Activated CD4-positive, alpha-beta T cell treated with anti-CD3 and anti-CD28 coated beads for 36 hours (primary cell): Measurements from ENCODE around the gene TMEM267. TPM values are rescaled to one million over a fixed set of nuclear protein-coding genes. Genes with fewer than 3 reads are reported as not detected.
A peak's percentile ranks its signal among the peaks of the same experiment; 100 is the strongest.

ENCODE experiments used
- ATAC-seq: fragments of 200-7000 bp; cut with Tn5 transposase; one replicate; pipeline ENCODE4 v1.10.0; 2021; ENCODE audit warnings: mild to moderate bottlenecking, moderate library complexity
- CTCF ChIA-PET: fragments of 350-600 bp; sonication (Branson Sonifier 250); formaldehyde crosslinking; loops from one replicate; lab custom pipeline; 2021; ENCODE audit warnings: antibody characterized with exemption; lab: Charles Lee
- POLR2A ChIA-PET: fragments of 350-600 bp; sonication (Branson Sonifier 250); formaldehyde crosslinking; loops from one replicate; lab custom pipeline; 2021; ENCODE audit warnings: antibody characterized with exemption, inconsistent platforms; lab: Charles Lee
- DNase-seq: peaks from one replicate; pipeline ENCODE4 v3.0.0-alpha.2; 2020
- H3K27ac Mint-ChIP-seq: one replicate; pipeline ENCODE4 v1.8.0; 2021; ENCODE audit warnings: mixed read lengths
- H3K27me3 Mint-ChIP-seq: one replicate; pipeline ENCODE4 v1.8.0; 2021; ENCODE audit warnings: mixed read lengths
- H3K36me3 Mint-ChIP-seq: one replicate; pipeline ENCODE4 v1.8.0; 2021; ENCODE audit warnings: low read depth, mixed read lengths
- H3K4me1 Mint-ChIP-seq: one replicate; pipeline ENCODE4 v1.8.0; 2021; ENCODE audit warnings: mixed read lengths
- H3K4me3 Mint-ChIP-seq: one replicate; pipeline ENCODE4 v1.8.0; 2021; ENCODE audit warnings: mild to moderate bottlenecking, moderate library complexity, mixed read lengths
- H3K9me3 Mint-ChIP-seq: one replicate; pipeline ENCODE4 v1.8.0; 2021; ENCODE audit warnings: low read depth, mixed read lengths
- intact Hi-C, 2 experiments: fragments of 100-400 bp; cut with DNase I in 1 of 2; cut with micrococcal nuclease in 1 of 2; formaldehyde crosslinking; loops; one replicate each; pipeline versions ENCODE4 v1.14.2 to v1.15.1; 2022 to 2024; cut with DNase I, micrococcal nuclease
- total RNA-seq, 2 experiments: library from RNA; stranded (reverse); gene quantifications; one replicate each; pipeline ENCODE4 v1.2.3, GENCODE V29; 2021

TMEM267 gene
- total RNA-seq, 2 experiments from 2014 or later = 15.7 to 17.1 TPM

DNA sequence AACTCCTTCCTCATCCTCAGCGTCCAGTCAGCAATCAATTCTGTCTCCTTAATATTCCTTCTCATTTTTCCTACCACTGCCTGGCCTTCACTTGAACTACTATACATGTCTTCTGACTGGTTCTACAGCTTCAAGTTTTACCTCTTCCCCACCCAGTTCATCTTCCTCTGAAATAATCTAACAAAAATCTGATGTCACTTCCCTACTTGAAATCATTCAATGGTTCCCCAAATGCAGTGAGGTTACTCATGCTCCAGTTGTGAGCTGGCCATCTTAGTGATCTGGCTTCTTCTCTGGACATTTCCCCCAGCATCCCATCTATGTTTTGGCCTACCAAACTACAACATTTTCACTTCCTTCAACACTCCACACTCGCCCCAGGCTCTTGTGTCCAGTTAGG, 14.9 kb upstream of the TMEM267 start:
- POLR2A ChIA-PET = no interaction called here
- Mint-ChIP-seq H3K9me3 (no peaks in the 10 kb centered on the region), H3K36me3 (peaks cover 29% of the 10 kb centered on the region), H3K4me1 (no peaks in the 10 kb centered on the region), H3K27me3 (no peaks in the 10 kb centered on the region), H3K27ac (no peak overlapping the region), H3K4me3 (no peak overlapping the region)
- intact Hi-C loops = no loop called here
- CTCF ChIA-PET = interaction anchor here (0.7 to 2.6 kb wide), 2 partner anchors 14 to 248 kb away, joined by 4 to 10 read pairs; partner anchors contain the start of gene TMEM267
- no peak for ATAC-seq
- DNase-seq = no peak

DNA sequence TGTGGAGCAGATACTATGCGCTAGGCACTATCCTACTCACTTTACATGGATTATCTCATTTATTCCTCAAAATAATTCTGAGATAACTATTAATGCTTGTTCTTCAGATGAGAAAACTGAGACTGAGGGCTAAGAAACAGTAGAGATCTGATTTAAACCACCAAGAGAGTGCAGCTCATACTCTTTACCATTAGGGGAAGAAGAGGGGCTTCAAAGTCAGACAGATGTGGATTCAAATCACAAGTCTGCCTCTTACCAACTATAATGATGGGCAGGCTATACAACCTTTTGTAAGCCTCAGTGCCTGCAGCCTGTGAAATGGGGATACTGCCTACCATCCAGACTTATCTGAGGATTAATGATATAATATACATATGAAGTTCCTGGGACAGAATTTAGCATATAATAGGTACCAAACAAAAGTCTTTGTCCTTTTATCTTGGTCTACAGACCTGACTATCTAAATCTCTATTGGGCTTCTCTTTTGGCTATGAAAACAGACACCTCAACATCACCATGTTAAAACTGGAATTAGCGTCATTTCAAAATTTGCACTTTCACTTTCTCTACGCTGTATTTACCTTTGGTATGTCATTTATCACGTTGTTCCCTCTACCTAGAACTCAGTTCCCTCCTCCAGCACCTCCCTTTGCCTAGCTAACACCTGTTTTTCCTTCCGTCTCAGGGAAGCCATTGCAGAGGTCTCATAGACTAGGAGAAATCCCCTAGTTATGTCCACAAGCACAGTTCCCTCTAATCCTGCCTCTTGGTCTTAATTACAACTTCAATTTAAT, 13.8 kb upstream of the TMEM267 start:
- Mint-ChIP-seq H3K27me3 (no peaks in the 10 kb centered on the region), H3K9me3 (no peaks in the 10 kb centered on the region), H3K4me3 (no peak overlapping the region), H3K4me1 (no peaks in the 10 kb centered on the region), H3K27ac (no peak overlapping the region), H3K36me3 (peaks cover 22% of the 10 kb centered on the region)
- ChIA-PET CTCF (interaction anchor here (0.5 kb wide), 1 partner anchor 165 kb away, joined by 4 read pairs; no protein-coding TSS in a partner anchor), POLR2A (no interaction called here)
- intact Hi-C loops = no loop called here
- ATAC-seq = no peak
- no peak for DNase-seq

GRCh38 chr5:43491326-43491725, 7.7 kb upstream of the TMEM267 start:
- no peak overlapping the region for H3K4me3 Mint-ChIP-seq
- DNase-seq = no peak
- H3K9me3 Mint-ChIP-seq = no peaks in the 10 kb centered on the region
- POLR2A ChIA-PET = no interaction called here
- peaks cover 4% of the 10 kb centered on the region for H3K4me1 Mint-ChIP-seq
- CTCF ChIA-PET = no interaction called here
- H3K27me3 Mint-ChIP-seq = no peaks in the 10 kb centered on the region
- peaks cover 30% of the 10 kb centered on the region for H3K36me3 Mint-ChIP-seq
- no peak for ATAC-seq
- H3K27ac Mint-ChIP-seq = no peak overlapping the region
- intact Hi-C loops = no loop called here

- no peak overlapping the region for H3K4me3 Mint-ChIP-seq
- CTCF ChIA-PET = interaction anchor here (0.7 to 3.0 kb wide), 9 partner anchors 8 to 536 kb away, joined by 3 to 26 read pairs (median 4); partner anchors contain the start of gene C5orf34
- H3K4me1 Mint-ChIP-seq = peaks cover 31% of the 10 kb centered on the region
- DNase-seq (no peak), ATAC-seq (no peak)
- H3K36me3 Mint-ChIP-seq = peaks cover 39% of the 10 kb centered on the region
- intact Hi-C loops = loop anchor here in 1 of 2 experiments (10.0 kb wide), 1 partner anchor 362 kb away; the partner anchor contains the start of gene ZNF131
- H3K27me3 Mint-ChIP-seq = no peaks in the 10 kb centered on the region
- H3K9me3 Mint-ChIP-seq = no peaks in the 10 kb centered on the region
- H3K27ac Mint-ChIP-seq = peak overlapping the region; percentile 100
- POLR2A ChIA-PET = no interaction called here
Measured at GRCh38 chr5:43486353-43486752, 2.7 kb upstream of the TMEM267 start.

GRCh38 chr5:43485406-43485805, 1.7 kb upstream of the TMEM267 start:
- ATAC-seq = peak; percentile 27
- Mint-ChIP-seq H3K4me1 (peaks cover 35% of the 10 kb centered on the region), H3K27ac (peak overlapping the region; percentile 100), H3K36me3 (peaks cover 41% of the 10 kb centered on the region), H3K4me3 (peak overlapping the region; percentile 59), H3K9me3 (no peaks in the 10 kb centered on the region), H3K27me3 (no peaks in the 10 kb centered on the region)
- ChIA-PET CTCF (interaction anchor here (0.5 to 3.0 kb wide), 12 partner anchors 18 to 535 kb away, joined by 3 to 26 read pairs (median 6); partner anchors contain the start of genes C5orf34 and HMGCS1), POLR2A (interaction anchor here (0.6 to 2.8 kb wide), 7 partner anchors 25 to 419 kb away, joined by 4 to 34 read pairs (median 7); partner anchors contain the start of genes HMGCS1 and NNT)
- intact Hi-C loops = loop anchor here (2.0 to 10.0 kb wide), 5 partner anchors 89 to 411 kb away; partner anchors contain the start of genes NNT (in 1 of the 2) and ZNF131 (in 1 of the 2)
- peak; percentile 30 for DNase-seq

DNA sequence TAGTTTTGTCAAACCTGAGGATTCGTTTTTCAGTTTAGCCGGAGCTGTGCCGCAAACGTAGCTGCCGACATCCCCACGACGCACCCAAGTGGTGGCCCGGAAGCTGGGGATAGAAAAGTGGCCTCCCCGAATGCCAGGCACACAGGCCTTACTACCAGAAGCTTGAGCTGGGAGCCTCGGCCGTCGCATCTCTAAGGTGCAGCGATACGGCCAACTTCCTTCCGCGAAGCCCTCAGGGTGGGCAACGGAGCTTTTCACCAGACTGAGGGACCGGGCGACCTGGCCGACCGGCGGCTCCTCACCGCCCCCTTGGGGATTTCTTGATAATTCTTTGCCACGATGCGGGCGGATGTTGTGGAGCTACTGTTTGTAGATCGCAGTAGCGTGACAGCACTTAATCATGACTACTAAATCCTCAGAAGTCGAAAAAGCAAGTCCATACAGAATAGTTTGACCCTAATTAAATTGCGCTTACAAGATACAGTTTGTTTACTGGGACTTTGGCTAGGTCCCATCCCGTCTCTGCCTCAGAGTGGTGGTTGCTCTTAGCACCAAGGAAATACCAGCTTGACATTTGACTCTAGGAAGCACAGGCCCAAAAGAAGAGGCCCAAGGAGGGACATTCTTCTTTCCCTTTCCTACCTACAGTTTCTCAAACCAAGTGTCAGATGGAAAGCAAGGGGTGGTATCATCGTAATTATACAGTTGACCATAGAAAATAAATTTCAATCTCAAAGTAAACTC, 613 bp upstream of the TMEM267 start:
- H3K4me1 Mint-ChIP-seq = peaks cover 37% of the 10 kb centered on the region
- ATAC-seq = peak; percentile 73
- CTCF ChIA-PET = interaction anchor here (0.5 to 3.0 kb wide), 49 partner anchors 8 to 575 kb away, joined by 3 to 26 read pairs (median 4); partner anchors contain the start of genes C5orf34, HMGCS1, NIM1K and NNT

DNA sequence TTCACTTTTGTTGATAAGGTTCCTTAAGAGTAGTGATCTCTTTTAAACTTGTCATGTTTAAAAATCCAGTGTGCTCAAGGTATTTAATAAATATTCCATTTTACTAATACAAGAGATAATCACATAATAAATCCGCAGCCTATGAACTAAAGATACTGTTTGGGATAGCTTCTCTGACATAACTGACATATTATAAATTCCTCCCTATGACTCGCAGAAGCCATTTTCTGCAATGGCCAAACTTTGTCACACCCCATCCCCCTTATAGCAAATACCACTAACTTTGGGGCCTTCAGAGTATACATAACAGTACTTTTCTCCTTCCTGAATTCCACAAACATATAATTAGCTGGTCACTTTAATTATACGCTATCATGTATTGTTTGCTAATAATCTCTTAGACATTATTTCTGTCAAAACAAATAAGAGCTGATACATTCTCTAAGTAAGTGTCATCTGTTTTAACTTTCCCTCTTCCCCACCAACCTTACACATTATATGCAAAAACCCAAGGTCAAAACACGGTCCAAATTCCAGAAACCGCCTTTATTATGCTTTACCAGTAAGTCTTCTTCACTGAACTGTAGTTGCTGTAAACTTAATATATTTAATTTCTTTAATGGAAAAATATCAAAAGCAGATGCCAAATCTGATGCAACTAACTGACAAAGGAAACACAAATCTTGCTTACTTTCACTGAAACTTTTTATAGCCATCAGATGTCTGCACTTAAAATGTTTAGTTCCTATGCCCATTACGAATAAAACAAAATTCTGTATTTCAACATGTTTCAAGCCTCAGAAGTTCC, 971 bp downstream of the TMEM267 start:
- H3K4me1 Mint-ChIP-seq = peaks cover 39% of the 10 kb centered on the region
- peaks cover 36% of the 10 kb centered on the region for H3K36me3 Mint-ChIP-seq
- intact Hi-C loops = loop anchor here (1.0 to 10.0 kb wide), 14 partner anchors 33 to 1578 kb away; partner anchors contain the start of genes HMGCS1 (in 2 of the 2), C5orf34 (in 1 of the 2), MRPS30 (in 1 of the 2) and NIM1K (in 1 of the 2)
- peak overlapping the region; percentile 97 for H3K4me3 Mint-ChIP-seq
- H3K9me3 Mint-ChIP-seq = no peaks in the 10 kb centered on the region
- ATAC-seq (no peak), DNase-seq (no peak)
- CTCF ChIA-PET = interaction anchor here (0.6 to 2.8 kb wide), 5 partner anchors 22 to 407 kb away, joined by 3 to 13 read pairs (median 3); partner anchors contain the start of gene NIM1K
- POLR2A ChIA-PET = no interaction called here
- H3K27me3 Mint-ChIP-seq = no peaks in the 10 kb centered on the region
- peak overlapping the region; percentile 100 for H3K27ac Mint-ChIP-seq

More for the DNA sequence above, 613 bp upstream of the TMEM267 start:
- intact Hi-C loops = loop anchor here (1.0 to 10.0 kb wide), 13 partner anchors 31 to 1323 kb away; partner anchors contain the start of genes NNT (in 2 of the 2), ANXA2R (in 1 of the 2), C5orf34 (in 1 of the 2) and MRPS30 (in 1 of the 2)
- H3K9me3 Mint-ChIP-seq = no peaks in the 10 kb centered on the region
- DNase-seq = peak; percentile 92
- H3K27me3 Mint-ChIP-seq = no peaks in the 10 kb centered on the region
- POLR2A ChIA-PET = interaction anchor here (0.6 to 2.8 kb wide), 17 partner anchors 30 to 627 kb away, joined by 3 to 34 read pairs (median 4); partner anchors contain the start of genes C5orf34, HMGCS1, NNT and ZNF131
- H3K36me3 Mint-ChIP-seq = peaks cover 44% of the 10 kb centered on the region
- H3K4me3 Mint-ChIP-seq = peak overlapping the region; percentile 97
- peak overlapping the region; percentile 100 for H3K27ac Mint-ChIP-seq

DNA sequence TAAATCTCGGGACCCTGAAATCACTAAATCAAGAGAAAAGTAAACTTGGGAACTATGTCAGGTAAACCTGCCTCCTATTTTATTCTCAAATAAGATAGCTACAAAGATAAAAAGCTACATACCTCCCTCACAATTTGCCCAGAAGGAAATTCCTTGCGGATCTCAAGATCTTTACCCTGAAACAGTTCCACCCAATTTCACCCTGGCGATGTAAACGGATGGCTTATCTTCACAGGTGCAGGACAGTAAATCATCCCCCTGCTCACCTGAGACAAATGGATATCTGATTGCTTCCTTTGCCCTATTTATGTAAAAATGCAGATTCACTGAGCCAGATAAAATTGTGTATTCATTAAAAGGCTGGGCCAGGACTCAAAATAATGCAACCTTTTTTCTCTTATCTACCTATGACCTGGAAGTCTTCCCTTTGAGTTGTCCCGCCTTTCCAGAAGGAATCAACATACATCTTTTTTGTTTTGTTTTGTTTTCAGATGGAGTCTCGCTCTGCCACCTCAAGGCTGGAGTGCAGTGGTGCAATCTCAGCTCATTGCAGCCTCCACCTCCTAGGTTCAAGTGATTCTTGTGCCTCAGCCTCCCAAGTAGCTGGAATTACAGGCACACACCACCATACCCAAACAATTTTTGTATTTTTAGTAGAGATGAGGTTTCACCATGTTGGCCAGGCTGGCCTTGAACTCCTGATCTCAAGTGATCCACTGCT, 13.8 kb downstream of the TMEM267 start:
- no peaks in the 10 kb centered on the region for H3K27me3 Mint-ChIP-seq
- H3K4me3 Mint-ChIP-seq = no peak overlapping the region
- H3K9me3 Mint-ChIP-seq = peaks cover 30% of the 10 kb centered on the region
- peaks cover 82% of the 10 kb centered on the region for H3K36me3 Mint-ChIP-seq
- H3K27ac Mint-ChIP-seq = no peak overlapping the region
- DNase-seq = no peak
- peaks cover 16% of the 10 kb centered on the region for H3K4me1 Mint-ChIP-seq
- ChIA-PET POLR2A (no interaction called here), CTCF (interaction anchor here (1.3 kb wide), 1 partner anchor 15 kb away, joined by 3 read pairs; no protein-coding TSS in a partner anchor)
- intact Hi-C loops = no loop called here
- ATAC-seq = no peak

GRCh38 chr5:43467100-43467499, 16.6 kb downstream of the TMEM267 start:
- Mint-ChIP-seq H3K4me3 (no peak overlapping the region), H3K27me3 (no peaks in the 10 kb centered on the region), H3K36me3 (peaks cover 72% of the 10 kb centered on the region), H3K27ac (no peak overlapping the region), H3K4me1 (peaks cover 2% of the 10 kb centered on the region), H3K9me3 (peaks cover 26% of the 10 kb centered on the region)
- ChIA-PET POLR2A (no interaction called here), CTCF (interaction anchor here (0.6 to 1.3 kb wide), 2 partner anchors 19 to 426 kb away, joined by 4 to 7 read pairs; no protein-coding TSS in a partner anchor)
- DNase-seq (no peak), ATAC-seq (no peak)
- intact Hi-C loops = no loop called here
